Amniotic epithelial cell (primary cell): Measurements from ENCODE around the gene VPS51.
A peak's percentile ranks its signal among the peaks of the same experiment; 100 is the strongest.

Experiments
- DNase-seq: peaks from one replicate; pipeline ENCODE4 v3.0.0-alpha.2; 2010; ENCODE audit warnings: low read depth

VPS51 gene

DNA sequence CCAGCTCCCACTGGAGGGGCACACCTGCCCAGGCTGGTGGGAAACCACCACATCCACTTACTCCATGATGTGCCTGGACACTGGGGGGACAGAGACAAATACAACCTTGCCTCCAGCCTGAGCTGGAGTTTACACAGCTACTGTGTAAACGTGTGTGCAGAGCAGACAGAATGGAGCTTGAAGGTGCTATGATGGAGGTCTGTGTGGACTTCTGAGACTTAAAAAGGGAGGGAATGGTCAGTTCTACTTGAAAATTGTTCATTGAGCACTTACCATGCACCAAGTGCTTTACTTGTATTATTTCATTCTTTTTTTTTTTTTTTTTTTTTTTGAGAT is 23.4 kb upstream of the VPS51 start:
- no peak for DNase-seq

DNA sequence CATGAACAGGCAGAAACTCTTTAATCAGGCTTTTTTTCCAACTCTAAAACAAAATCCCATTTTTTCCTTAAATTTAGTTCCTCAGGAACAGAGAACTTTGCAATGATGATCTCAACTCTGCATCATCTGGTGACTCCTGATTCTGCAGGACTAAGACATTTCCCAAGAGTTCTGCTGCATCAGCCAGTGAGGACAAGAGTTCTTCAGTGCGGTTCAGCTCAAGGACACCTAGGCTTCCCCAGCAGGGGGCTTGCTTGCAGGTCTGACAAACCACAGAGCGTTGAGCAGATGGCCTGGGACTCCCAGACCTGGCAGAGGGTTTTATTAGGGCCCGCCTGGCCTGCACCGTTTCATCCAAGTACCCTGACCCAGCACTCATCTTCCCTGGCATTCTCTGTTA is 18.6 kb upstream of the VPS51 start:
- peak; percentile 72 for DNase-seq

DNA sequence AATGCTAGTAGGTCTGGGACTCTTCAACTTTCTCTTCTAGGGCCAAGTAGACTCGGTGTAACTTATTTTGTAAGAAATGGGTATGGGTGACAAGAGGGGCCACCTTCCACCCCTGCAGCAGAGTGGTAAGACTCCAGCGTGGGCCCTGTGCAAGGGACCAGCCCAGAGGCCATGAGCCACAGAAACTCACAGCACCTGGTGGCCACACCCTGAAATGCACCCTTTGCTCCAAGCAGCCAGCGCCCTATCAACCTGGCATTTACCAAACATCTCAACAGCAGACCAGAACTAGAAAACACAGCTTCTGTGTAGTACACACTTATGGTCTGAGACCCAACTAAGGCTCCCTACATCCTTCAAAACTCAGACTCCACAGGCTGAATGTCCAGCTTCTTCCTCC is 17.9 kb upstream of the VPS51 start:
- peak; percentile 46 for DNase-seq

DNA sequence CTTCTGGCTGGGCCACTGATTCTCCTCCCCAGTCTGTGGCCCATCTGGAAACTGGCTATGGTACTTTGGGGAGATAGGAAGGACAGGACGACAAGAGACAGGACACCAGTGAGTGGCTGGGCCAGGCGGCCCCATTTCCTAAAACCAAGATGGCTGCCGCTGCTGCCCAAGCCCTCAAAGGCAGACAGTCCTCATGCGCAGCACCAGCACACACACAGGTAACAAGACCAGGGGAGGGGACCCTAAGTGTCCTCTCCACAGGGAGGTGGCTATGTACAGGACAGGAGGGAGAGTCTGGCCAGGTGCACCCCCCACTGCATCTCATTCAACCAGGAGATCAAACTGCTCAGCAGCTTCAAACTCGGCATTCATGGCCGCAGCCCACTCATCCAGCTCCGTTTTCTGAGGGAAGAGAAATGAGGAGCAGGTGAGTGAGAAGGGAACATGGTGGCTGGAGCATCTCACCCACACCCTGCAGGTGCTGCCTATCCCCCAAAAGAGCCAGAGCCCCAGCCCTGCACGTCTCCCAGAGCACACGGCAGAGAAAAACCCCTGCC is 17.1 kb upstream of the VPS51 start:
- no peak for DNase-seq

DNA sequence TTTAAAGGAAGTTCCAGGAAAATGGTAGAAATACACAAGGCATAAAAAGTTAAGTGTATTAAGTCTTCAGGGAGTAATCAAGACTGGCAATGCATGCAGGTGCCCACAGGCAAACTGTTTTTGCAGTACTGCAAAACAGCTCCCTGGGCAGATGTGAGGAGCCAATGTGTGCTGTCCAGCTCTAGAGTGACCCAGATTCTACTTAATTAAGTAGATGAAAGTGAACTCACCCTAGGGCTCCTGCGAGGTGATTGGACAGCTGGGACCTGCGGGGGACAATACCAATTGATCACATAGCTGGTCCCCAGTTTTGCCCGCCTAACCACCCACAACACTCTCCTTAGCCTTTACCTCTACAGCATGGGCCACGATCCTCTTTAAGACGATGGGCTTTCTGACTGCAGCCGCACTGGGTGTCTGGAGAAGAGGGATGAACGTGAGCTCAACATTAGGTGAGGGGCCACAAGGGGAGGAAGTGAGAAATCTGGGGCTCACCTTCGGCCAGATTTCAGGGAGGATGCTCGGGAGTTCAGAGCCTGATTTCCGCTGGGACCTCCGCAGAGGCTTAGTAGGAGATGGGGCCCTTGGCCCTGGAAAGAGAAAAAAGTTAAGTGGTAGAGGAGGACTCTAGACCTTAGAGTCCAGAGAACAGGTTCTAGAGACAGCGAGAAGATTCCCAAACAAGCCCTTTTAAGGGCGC is 12.7 kb upstream of the VPS51 start:
- no peak for DNase-seq

DNA sequence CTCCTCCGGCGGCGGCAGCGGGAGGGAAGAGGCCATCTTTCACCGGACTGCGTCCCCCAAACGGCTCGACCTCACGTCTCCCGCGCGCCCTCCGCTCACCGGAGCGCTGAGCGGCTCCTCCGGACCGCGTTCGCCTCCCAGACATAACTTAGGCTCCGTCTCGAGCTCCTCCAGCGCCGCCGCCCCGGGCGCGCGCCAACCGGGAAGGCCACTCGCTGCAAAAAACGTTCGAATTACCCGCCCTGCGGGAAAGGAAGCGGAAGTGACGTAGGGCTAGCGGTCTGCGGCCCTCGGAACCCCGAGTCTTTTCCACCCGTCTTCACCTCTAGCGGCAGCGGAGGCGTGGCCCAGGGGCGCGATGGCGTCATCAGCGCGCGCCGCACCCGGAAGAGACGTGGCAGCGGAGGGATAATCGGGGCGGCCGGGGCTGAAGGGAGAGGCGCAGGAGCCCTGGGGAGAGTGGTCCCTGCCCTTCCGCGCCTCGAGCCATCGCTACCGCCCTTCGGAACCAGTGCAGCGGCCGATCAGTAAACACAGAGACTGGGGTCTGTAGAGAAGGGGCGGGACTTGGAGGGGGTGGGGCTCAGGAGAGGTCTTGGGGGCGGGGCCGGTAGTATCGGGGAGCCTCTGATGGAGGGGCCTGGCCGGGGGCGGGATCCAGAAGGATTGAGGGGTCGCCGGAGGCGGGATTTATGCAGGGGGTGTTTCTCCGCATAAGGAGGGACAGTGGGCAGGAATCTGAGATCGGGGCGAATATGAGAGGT is 12.0 kb upstream of the VPS51 start, which contains the start of the genes CDCA5 and ZFPL1:
CDCA5 (minus strand) TSS at position 207 of the 764 bp plus-strand sequence; CDS start at position 145, 62 bp downstream.
ZFPL1 (plus strand) TSS at position 389 of the 764 bp plus-strand sequence. CDS start 477 bp downstream, outside the sequence.
- DNase-seq: peak; percentile 90

DNA sequence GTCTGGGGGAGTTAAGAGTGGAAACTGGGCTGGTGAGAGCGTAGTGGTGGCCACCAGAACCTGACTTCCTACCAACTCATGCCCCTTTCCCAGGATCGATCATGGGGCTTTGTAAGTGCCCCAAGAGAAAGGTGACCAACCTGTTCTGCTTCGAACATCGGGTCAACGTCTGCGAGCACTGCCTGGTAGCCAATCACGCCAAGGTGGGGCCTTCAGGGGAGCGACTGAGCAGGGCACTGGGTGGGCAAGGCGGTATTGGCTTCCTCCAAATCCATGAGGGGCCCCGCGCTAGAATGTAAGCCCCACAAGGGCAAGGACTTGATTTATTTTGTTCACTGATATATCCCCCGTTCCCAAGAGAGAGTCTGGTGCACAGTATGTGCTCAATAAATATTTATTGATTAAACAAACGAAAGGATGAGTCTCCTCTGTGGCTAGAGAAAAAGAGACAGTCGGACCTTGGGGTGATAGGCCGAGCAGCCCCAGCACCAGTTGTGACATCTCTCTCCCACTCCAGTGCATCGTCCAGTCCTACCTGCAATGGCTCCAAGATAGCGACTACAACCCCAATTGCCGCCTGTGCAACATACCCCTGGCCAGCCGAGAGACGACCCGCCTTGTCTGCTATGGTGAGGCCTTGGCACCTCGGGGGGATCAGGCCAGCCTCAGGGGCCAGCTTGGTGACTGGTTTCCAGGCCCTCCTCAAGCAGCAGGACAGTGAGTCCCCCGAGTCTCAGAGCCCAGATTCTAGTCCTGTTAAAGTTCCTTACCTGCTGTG is 11.2 kb upstream of the VPS51 start:
- no peak for DNase-seq

DNA sequence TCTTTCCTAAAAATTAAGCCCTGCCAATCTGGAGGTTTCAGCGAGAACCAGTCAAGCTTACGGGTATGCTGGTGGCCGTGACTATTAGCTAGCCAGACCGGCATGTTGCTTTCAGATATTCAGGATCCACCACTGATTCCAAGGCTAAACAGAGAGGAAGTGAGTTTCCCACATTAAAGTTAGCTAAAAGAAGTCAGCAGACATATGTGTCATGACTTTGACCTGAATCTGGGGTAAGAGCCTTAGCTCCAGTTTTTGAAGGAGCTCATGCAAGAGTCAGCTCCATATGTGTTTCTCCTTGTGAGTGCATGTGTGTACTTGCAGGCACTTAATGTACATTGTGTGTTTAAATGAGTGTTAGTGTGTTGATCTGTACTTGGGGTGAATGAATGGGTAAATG is 10.6 kb upstream of the VPS51 start:
- no peak for DNase-seq

DNA sequence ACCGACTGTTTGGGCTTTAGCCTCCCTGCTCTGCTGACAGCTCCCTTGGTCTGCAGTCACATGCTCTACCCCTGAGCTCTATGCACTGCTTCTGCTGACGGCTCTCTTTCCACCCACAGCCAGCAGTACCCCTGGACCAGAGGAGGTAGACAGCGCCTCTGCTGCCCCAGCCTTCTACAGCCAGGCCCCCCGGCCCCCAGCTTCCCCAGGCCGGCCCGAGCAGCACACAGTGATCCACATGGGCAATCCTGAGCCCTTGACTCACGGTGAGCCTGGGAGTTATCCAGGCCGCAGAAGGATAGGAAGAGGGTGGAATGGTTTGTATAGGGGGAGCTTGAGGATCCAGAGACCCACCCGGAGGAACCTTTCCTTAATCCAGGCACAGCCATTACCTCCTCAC is 9.2 kb upstream of the VPS51 start:
- DNase-seq: no peak

DNA sequence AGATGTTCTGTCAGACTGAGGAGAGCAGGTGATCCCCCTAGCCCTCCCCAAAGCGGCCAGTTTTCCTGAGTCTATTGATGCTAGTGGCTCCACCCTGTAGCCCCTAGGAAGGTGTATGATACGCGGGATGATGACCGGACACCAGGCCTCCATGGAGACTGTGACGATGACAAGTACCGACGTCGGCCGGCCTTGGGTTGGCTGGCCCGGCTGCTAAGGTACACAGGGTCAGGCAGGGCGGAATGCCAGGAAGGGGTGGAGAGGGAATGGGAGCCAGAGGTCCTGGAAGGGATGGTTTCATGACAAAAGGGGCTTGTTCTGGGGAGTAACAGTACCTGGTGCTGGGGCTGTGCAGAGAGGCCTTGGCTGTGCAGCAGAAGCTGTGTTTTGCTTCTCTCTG is 8.8 kb upstream of the VPS51 start:
- no peak for DNase-seq

DNA sequence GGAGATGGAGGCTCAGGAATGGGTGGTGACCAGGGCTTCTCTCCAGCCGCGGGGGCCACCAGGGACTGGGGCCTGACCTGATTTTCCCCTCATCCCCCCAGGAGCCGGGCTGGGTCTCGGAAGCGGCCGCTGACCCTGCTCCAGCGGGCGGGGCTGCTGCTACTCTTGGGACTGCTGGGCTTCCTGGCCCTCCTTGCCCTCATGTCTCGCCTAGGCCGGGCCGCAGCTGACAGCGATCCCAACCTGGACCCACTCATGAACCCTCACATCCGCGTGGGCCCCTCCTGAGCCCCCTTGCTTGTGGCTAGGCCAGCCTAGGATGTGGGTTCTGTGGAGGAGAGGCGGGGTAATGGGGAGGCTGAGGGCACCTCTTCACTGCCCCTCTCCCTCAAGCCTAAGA is 8.2 kb upstream of the VPS51 start:
- DNase-seq: no peak

DNA sequence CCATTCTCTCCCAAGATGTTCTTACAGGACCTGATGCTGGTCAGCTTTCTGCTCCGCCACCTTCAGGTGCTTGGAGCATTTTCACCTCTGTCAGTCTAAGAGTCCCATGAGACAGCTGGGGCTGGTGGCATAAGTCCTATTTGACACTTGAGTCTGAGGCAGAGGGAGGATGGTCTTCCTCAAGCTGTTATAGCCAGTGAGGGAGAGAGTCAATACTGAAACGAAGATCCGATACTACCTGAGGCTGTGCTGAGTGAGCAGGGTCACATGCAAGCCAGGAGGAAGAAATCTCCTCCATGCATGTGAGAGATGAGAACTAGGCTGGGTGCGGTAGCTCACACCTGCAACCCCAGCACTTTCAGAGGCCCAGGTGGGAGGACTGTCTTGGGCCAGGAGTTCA is 6.4 kb upstream of the VPS51 start:
- DNase-seq: no peak

DNA sequence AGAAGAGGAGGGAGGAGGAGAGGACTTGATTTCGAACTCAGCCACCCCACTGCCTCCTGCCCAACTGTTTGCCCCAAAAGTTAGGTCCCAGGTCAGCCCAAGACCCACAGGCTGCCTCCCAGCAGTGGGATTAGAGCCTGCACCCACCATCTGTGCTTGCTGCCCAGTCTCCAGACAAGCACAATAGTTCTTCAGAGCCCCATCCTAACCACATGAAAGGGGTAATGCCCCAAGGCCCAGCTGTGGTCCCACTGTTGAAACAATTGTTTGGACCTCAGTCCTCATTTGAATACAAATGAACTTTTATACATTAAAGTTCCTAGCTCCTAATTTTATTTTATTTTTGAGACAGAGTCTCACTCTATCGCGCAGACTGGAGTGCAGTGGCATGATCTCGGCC is 5.4 kb upstream of the VPS51 start:
- no peak for DNase-seq

DNA sequence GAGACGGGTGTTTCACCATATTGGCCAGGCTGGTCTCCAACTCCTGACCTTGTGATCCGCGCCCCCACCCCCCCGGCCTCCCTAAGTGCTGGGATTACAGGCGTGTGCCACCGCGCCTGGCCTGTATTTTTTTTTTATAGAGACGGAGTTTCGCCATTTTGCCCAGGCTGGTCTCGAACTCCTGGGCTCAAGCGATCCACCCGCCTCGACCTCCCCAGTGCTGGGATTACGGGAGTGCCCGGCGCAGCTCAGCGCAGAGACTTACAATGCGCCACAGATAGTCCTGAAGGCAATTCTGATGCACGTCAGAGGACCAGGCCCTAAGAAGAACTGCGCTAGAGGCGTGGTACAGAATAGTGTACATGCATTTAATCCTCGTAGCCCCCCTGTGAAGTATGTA is 587 bp upstream of the VPS51 start:
- DNase-seq: no peak

DNA sequence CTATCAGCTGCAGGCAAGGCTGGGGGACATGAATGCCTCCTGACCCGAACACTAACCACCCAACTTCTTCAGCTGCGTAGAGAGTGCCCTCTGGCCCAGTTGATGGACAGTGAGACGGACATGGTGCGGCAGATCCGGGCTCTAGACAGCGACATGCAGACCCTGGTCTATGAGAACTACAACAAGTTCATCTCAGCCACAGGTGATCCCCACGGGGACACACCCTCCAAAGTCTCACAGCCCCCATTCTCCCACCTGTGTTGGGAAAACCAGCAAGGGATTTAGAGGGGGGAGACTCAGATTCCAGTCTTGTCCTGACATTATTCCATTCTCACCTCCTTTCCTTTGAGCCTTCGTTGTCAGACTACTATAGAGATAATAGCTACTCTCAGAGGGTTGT is 912 bp downstream of the VPS51 start:
- no peak for DNase-seq

DNA sequence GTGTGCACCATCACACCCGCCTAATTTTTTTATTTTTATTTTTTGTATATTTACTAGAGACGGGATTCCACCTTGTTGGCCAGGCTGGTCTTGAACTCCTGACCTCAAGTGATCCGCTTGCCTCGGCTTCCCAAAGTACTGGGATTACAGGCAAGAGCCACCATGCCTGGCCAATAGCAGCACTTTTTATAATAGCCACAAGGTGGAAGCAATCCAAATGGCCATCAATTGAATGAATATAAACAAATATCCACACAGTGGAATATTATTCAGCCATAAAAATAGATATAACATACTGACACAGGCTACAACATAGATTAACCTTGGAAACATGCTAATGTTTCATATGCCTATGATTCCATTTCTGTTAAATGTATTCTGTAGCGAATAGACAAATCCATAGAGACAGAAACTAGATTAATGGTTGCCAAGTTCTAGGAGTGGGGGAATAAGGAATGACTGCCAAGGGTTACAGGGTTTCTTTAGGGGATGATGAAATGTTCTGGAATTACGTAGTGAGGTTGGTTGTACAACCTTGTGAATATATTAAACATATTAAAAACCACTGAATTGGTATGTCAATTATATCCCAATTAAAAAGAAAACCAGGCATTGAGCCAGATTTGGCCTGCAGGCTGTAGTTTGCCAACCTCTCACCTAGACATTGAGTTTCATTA is 4.8 kb downstream of the VPS51 start:
- no peak for DNase-seq

DNA sequence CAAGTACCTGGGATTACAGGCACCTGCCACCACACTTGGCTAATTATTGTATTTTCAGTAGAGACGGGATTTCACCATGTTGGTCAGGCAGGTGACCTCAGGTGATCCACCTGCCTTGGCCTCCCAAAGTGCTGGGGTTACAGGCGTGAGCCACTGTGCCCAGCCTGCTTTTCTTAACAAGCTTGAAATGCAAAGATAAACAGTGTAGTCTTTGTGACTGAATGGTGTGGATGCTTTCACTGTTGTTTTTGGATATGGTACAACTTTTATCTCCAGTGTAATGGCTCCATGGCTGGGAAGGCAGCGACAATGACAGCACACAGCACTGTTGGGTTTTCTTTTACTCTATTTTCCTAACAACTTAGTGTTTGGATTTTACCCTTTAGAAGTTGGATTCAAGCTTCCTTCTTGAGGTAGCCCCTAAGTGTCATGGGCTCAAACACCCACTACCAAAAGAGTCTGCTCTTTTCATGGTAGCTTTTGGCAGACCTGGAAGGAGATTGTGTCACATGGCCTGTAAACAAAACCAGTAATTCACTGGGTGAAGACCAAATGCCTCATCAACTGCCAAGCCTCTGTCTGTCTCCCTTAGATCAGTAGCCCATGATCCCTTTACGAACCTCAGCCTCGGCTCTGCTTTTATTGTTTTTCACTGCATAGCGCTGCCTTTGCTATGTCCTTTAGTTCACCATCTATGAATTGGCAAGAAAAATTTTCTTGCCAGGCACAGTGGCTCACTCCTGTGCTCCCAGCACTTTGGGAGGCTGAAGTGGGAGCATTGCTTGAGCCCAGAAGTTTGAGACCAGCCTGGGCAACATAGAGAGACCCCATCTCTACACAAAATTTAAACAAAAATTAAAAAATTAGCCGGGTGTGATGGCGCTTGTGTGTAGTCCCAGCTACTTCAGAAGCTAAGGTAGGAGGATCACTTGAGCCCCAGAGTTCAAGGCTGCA is 6.4 kb downstream of the VPS51 start:
- no peak for DNase-seq

DNA sequence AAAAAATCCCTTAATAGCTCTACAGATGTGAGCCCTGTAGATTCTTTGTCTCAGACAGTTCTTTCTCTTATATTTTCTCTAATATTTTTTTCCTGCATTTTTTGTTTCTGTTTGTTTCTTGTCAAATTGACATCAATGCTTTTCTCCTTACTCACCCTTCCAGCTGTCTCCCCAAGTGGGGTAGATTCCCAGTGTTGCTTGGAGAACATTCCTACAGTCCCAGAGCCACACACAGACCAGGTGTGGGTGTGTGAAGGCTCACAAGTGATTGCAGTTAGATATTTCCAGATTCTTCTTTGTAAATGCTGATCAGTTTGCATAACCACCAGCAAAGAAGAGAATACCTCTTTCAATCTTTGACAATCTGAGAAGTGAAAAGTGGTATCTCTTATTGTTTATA is 7.5 kb downstream of the VPS51 start:
- DNase-seq: peak; percentile 24

DNA sequence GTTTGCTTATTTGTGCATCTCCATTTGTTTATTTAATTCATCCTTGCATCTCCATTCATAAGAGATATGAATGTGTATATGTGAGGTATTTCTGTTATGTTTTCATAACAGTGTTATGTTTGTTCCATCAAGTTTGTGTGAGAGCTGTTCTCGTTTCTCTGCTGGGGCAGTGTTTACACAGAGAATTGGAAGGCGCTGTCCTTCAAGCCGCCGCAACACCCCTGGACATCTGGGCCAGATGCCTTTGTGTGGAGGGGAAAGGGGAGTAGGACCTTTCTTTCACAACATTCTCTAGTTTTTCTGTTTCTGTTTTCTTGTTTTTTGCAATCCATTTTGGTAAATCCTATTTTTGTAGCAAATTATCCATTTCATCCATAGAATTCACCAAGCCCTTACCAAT is 8.6 kb downstream of the VPS51 start:
- no peak for DNase-seq

DNA sequence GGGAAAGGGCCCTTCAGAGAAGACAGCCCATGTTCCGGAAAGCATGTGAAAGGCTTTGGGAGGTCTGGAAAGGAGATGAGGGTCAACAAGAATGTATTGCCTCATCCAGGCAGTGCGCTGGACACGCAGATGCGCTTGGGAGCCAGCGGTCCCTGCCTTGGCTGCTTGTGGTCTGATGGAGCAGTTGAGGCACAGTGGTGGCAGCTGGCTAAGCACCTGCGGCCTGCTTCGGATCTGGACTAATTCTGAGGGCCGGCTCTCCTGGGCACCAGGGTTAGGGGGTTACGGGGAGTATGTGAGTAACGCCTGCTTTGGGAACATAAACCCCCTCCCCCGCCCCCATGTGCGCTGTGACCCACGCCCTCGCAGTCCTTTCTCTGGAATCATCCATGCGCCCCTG is 11.1 kb downstream of the VPS51 start:
- no peak for DNase-seq
